MM.1S (cell line): ENCODE data around the gene TEAD4.

Source experiments
- DNase-seq: peaks from one replicate; pipeline ENCODE4 v3.0.0-alpha.2; 2015
- H2AFZ ChIP-seq: fragments of 300-600 bp; sonication (generic); 2 replicates; pipeline ENCODE4 v1.6.0; 2016; ENCODE audit warnings: antibody characterized with exemption, low read length
- H3F3A ChIP-seq: fragments of 300-600 bp; sonication (generic); 2 replicates; pipeline ENCODE4 v1.6.1; 2016; ENCODE audit warnings: mild to moderate bottlenecking, antibody characterized with exemption, low read length, moderate library complexity, mixed read lengths; ENCODE audit not compliant: insufficient read depth
- H3K27ac ChIP-seq: fragments of 300-600 bp; sonication (generic); 2 replicates; pipeline ENCODE4 v1.5.1; 2016; ENCODE audit warnings: mild to moderate bottlenecking, low read length
- H3K27me3 ChIP-seq: fragments of 300-600 bp; sonication (generic); replicated peaks from 2 replicates; pipeline ENCODE4 v1.6.0; 2016; ENCODE audit warnings: low read length; ENCODE audit not compliant: insufficient read depth
- H3K36me3 ChIP-seq: fragments of 300-600 bp; sonication (generic); replicated peaks from 2 replicates; pipeline ENCODE4 v1.6.1; 2016; ENCODE audit warnings: mild to moderate bottlenecking, low read length, mixed read lengths; ENCODE audit not compliant: insufficient read depth
- H3K4me1 ChIP-seq: fragments of 300-600 bp; sonication (generic); 2 replicates; pipeline ENCODE4 v1.6.1; 2016; ENCODE audit warnings: low read length, mixed read lengths
- H3K4me2 ChIP-seq: fragments of 300-600 bp; sonication (generic); 2 replicates; pipeline ENCODE4 v1.6.0; 2016; ENCODE audit warnings: low read depth, low read length
- H3K4me3 ChIP-seq: fragments of 300-600 bp; sonication (generic); 2 replicates; pipeline ENCODE4 v1.5.1; 2016; ENCODE audit warnings: low read length, mixed read lengths
- H3K79me2 ChIP-seq: fragments of 300-600 bp; sonication (generic); 2 replicates; pipeline ENCODE4 v1.6.1; 2016; ENCODE audit warnings: mixed run types, low read length, mixed read lengths
- H3K9ac ChIP-seq: fragments of 300-600 bp; sonication (generic); 2 replicates; pipeline ENCODE4 v1.6.1; 2016; ENCODE audit warnings: low read length, mixed read lengths
- H3K9me2 ChIP-seq: fragments of 300-600 bp; sonication (generic); replicated peaks from 2 replicates; pipeline ENCODE4 v1.6.1; 2016; ENCODE audit warnings: mild to moderate bottlenecking, low read length, mixed read lengths; ENCODE audit not compliant: insufficient read depth
- H3K9me3 ChIP-seq: fragments of 300-600 bp; sonication (generic); replicated peaks from 2 replicates; pipeline ENCODE4 v1.6.1; 2016; ENCODE audit warnings: mild to moderate bottlenecking, low read length, mixed read lengths; ENCODE audit not compliant: insufficient read depth
- H4K20me1 ChIP-seq: fragments of 300-600 bp; sonication (generic); 2 replicates; pipeline ENCODE4 v1.6.1; 2016; ENCODE audit warnings: mild to moderate bottlenecking, low read length, moderate library complexity, mixed read lengths; ENCODE audit not compliant: insufficient read depth
- CTCF ChIP-seq: fragments of 300-600 bp; sonication (generic); IDR thresholded peaks from 2 replicates; pipeline ENCODE4 v1.5.1; 2016; ENCODE audit warnings: antibody characterized with exemption, low read length, mixed read lengths
- EZH2 ChIP-seq: fragments of 300-600 bp; sonication (generic); optimal IDR thresholded peaks from 2 replicates; pipeline ENCODE3; 2017; ENCODE audit warnings: low read depth, mild to moderate bottlenecking, antibody characterized with exemption, low read length, mixed read lengths
- EZH2phosphoT487 ChIP-seq: fragments of 300-600 bp; sonication (generic); IDR thresholded peaks from 2 replicates; pipeline ENCODE4 v1.6.1; 2018; ENCODE audit warnings: antibody characterized with exemption, low read length

TEAD4 gene

GRCh38 chr12:2963760-2964292, 4.6 kb downstream of the TEAD4 start:
- H3K79me2 ChIP-seq = 0 out of 2 replicates have a peak, but pooled peaks cover 4% of the 10 kb centered on the region
- no peak overlapping the region for H3K27ac ChIP-seq

GRCh38 chr12:2967651-2968050, 8.5 kb downstream of the TEAD4 start:
- Histone ChIP-seq H3K9ac (no peak overlapping the region), H3K9me2 (no peaks in the 10 kb centered on the region), H3K4me1 (no peaks in the 10 kb centered on the region), H3K4me2 (no peak overlapping the region), H3F3A (no peaks in the 10 kb centered on the region), H3K36me3 (no peaks in the 10 kb centered on the region), H3K9me3 (no peaks in the 10 kb centered on the region), H3K27ac (no peak overlapping the region), H3K79me2 (no peaks in the 10 kb centered on the region), H3K4me3 (no peak overlapping the region), H2AFZ (no peak overlapping the region), H4K20me1 (no peaks in the 10 kb centered on the region), H3K27me3 (no peaks in the 10 kb centered on the region)
- no peak for TF ChIP-seq EZH2
- no peak for TF ChIP-seq EZH2phosphoT487
- TF ChIP-seq CTCF = no peak
- no peak for DNase-seq

More at GRCh38 chr12:2963760-2964292, 4.6 kb downstream of the TEAD4 start:
- no peak for DNase-seq
- no peaks in the 10 kb centered on the region for H3K36me3 ChIP-seq
- peaks cover 7% of the 10 kb centered on the region for H3K27me3 ChIP-seq
- H3K9me3 ChIP-seq = no peaks in the 10 kb centered on the region
- no peak overlapping the region for H3K4me2 ChIP-seq
- H3K9me2 ChIP-seq = no peaks in the 10 kb centered on the region
- H3K4me1 ChIP-seq = no peaks in the 10 kb centered on the region
- no peaks in the 10 kb centered on the region for H3F3A ChIP-seq
- no peak overlapping the region for H3K9ac ChIP-seq
- no peaks in the 10 kb centered on the region for H4K20me1 ChIP-seq
- no peak for TF ChIP-seq EZH2phosphoT487
- no peak for TF ChIP-seq CTCF
- no peak for TF ChIP-seq EZH2
- H2AFZ ChIP-seq = no peak overlapping the region
- H3K4me3 ChIP-seq = no peak overlapping the region

GRCh38 chr12:2970744-2971143, 11.5 kb downstream of the TEAD4 start:
- no peaks in the 10 kb centered on the region for H3K36me3 ChIP-seq
- no peak overlapping the region for H3K4me3 ChIP-seq
- no peaks in the 10 kb centered on the region for H3K9me2 ChIP-seq
- H2AFZ ChIP-seq = no peak overlapping the region
- no peaks in the 10 kb centered on the region for H3K79me2 ChIP-seq
- H3K9ac ChIP-seq = no peak overlapping the region
- no peaks in the 10 kb centered on the region for H3F3A ChIP-seq
- H3K9me3 ChIP-seq = no peaks in the 10 kb centered on the region
- no peak overlapping the region for H3K27ac ChIP-seq
- no peak overlapping the region for H3K4me2 ChIP-seq
- H3K27me3 ChIP-seq = no peaks in the 10 kb centered on the region
- DNase-seq = no peak
- no peaks in the 10 kb centered on the region for H4K20me1 ChIP-seq
- no peaks in the 10 kb centered on the region for H3K4me1 ChIP-seq
- TF ChIP-seq EZH2phosphoT487 = no peak
- no peak for TF ChIP-seq CTCF
- no peak for TF ChIP-seq EZH2
